ENCODE measurements around the gene TMTC2.
A peak's percentile ranks its signal among the peaks of the same experiment; 100 is the strongest.

GRCh38 chr12:82783435-82783834, 96.7 kb downstream of the TMTC2 start:
- TF ChIP-seq EZH2 (IDR thresholded peaks at IDR 0.05): no peak
- TF ChIP-seq POLR2AphosphoS5 (IDR thresholded peaks at IDR 0.05; ENCODE audit: borderline replicate concordance, low read depth, low read length): peak; percentile 28; the same call in 1 of the 2 replicates

All from SK-N-MC (cell line).